Caco-2 (cell line): ENCODE data around the gene ADPGK. TPM values are rescaled to one million over a fixed set of nuclear protein-coding genes. Genes with fewer than 3 reads are reported as not detected.
A peak's percentile ranks its signal among the peaks of the same experiment; 100 is the strongest.

ENCODE experiments used
- BruUV-seq: library from RNA; stranded (reverse); fragments of 400-500 nt; replicated peaks from 2 replicates; lab custom pipeline; 2021; lab: Mats Ljungman, UMichigan
- CTCF ChIA-PET: fragments of 300-600 bp; sonication (Branson Sonifier 250); formaldehyde crosslinking; loops from one replicate; lab custom pipeline; 2022; ENCODE audit warnings: antibody characterized with exemption; lab: Charles Lee
- POLR2A ChIA-PET: fragments of 300-600 bp; sonication (Branson Sonifier 250); formaldehyde crosslinking; loops from one replicate; lab custom pipeline; 2022; ENCODE audit warnings: antibody characterized with exemption; lab: Charles Lee
- DNase-seq, 2 experiments: peaks; one replicate each; pipeline versions ENCODE4 v3.0.0 to v3.0.0-alpha.2; 2020 to 2022
- H3K27me3 ChIP-seq: replicated peaks from 2 replicates; pipeline ENCODE4 v1.6.0; 2011; ENCODE audit warnings: low read length; ENCODE audit not compliant: control insufficient read depth, insufficient read depth
- H3K36me3 ChIP-seq: 2 replicates; pipeline ENCODE4 v1.5.1; 2011; ENCODE audit warnings: low read length; ENCODE audit not compliant: control insufficient read depth, insufficient read depth
- H3K4me1 ChIP-seq: fragments of 250-450 bp; sonication (Bioruptor Pico); 2 replicates; pipeline ENCODE4 v1.5.1; 2020; ENCODE audit warnings: mild to moderate bottlenecking
- H3K4me3 ChIP-seq: 2 replicates; pipeline ENCODE4 v1.5.1; 2011; ENCODE audit warnings: low read depth, mild to moderate bottlenecking, control low read depth, low read length
- H3K9me3 ChIP-seq: fragments of 250-450 bp; sonication (Bioruptor Pico); 2 replicates; pipeline ENCODE4 v1.5.1; 2020; ENCODE audit warnings: mild to moderate bottlenecking, moderate library complexity
- H3K27ac Mint-ChIP-seq: one replicate; pipeline ENCODE4 v1.8.0; 2022; ENCODE audit warnings: mixed read lengths; ENCODE audit not compliant: unreplicated experiment
- H3K27me3 Mint-ChIP-seq: one replicate; pipeline ENCODE4 v1.8.0; 2022; ENCODE audit warnings: mixed read lengths; ENCODE audit not compliant: insufficient read depth, unreplicated experiment
- H3K36me3 Mint-ChIP-seq: one replicate; pipeline ENCODE4 v1.8.0; 2022; ENCODE audit warnings: mild to moderate bottlenecking, mixed read lengths; ENCODE audit not compliant: insufficient read depth, unreplicated experiment
- H3K4me1 Mint-ChIP-seq: one replicate; pipeline ENCODE4 v1.8.0; 2022; ENCODE audit warnings: low read depth, mixed read lengths; ENCODE audit not compliant: unreplicated experiment
- H3K4me3 Mint-ChIP-seq: one replicate; pipeline ENCODE4 v1.8.0; 2022; ENCODE audit warnings: mild to moderate bottlenecking, moderate library complexity, mixed read lengths; ENCODE audit not compliant: unreplicated experiment
- H3K9me3 Mint-ChIP-seq: one replicate; pipeline ENCODE4 v1.8.0; 2022; ENCODE audit warnings: mixed read lengths; ENCODE audit not compliant: unreplicated experiment
- intact Hi-C: fragments of 100-400 bp; cut with micrococcal nuclease; formaldehyde crosslinking; loops from one replicate; pipeline ENCODE4 v1.10.0; 2022; ENCODE audit not compliant: unreplicated experiment
- total RNA-seq: library from RNA; stranded (reverse); gene quantifications from 2 replicates; pipeline ENCODE4 v1.2.3, GENCODE V29; 2022
- TF ChIP-seq, protein P1 (sequence below), 2 experiments: fragments of 200-600 bp in 1 of 2; IDR thresholded peaks; 1 replicate in 1 of 2; 2 replicates in 1 of 2; pipeline versions ENCODE4 v1.5.1 to v1.8.0; 2011 to 2022; ENCODE audit warnings: antibody characterized with exemption in 1 of 2, control low read depth in 1 of 2, inconsistent platforms in 1 of 2, low read depth in 1 of 2, low read length in 1 of 2, mild to moderate bottlenecking in 1 of 2, moderate library complexity in 1 of 2; ENCODE audit not compliant: insufficient read depth in 1 of 2, severe bottlenecking in 1 of 2, unreplicated experiment in 1 of 2

The ADPGK gene
- total RNA-seq, 1 experiment from 2014 or later = 55.6 TPM

DNA sequence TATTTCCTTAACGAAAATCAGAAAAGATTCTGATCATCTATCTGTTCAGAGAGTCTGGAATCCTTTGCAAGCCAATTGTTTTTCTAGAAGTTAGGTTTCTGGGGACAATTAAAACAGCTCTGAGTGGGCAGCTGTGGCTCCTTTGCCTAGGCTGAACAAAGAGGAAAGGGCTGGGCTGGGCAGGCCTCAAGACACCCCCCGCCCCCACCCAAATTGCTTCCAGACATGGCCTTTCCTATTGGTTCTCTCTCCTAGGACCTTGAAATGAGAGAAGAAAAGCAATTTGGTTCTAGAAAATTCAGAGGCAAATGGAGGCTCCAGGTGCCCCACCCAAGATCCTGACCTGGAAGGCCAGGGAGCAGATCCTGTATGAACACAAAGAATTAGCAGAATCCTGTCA lies 2.3 kb upstream of the ADPGK start:
- intact Hi-C loops = loop anchor here (10.0 kb wide), 1 partner anchor 459 kb away; no protein-coding TSS in a partner anchor
- POLR2A ChIA-PET = no interaction called here
- no peaks in the 10 kb centered on the region for H3K9me3 Mint-ChIP-seq

DNA sequence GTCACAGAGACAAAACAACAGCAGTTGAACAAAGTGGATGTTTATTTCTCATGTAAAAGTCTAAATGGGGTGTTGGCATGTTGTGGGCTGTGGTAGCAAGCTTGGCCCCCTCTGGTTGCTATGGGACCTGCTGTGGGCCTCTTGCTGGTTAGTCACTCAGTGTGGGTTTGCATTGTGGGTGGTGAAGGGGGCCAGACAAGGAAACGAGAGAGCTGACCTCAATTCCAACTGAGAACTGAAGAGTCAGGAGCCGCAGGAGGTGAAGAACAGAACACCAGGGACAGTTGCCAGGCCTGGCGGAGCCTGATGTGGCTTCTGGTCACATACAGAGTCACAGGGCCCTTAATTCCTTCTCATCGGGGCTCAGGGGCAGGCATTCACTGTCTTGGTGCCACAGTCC lies 1.9 kb upstream of the ADPGK start:
- Histone ChIP-seq H3K4me3 (no peak overlapping the region), H3K4me1 (0 out of 2 replicates have a peak, but pooled peaks cover 6% of the 10 kb centered on the region), H3K9me3 (no peaks in the 10 kb centered on the region), H3K36me3 (no peaks in the 10 kb centered on the region), H3K27me3 (no peaks in the 10 kb centered on the region)
- CTCF ChIA-PET = no interaction called here
- peaks cover 8% of the 10 kb centered on the region for H3K36me3 Mint-ChIP-seq
- peaks cover 6% of the 10 kb centered on the region for H3K4me1 Mint-ChIP-seq
- intact Hi-C loops = loop anchor here (10.0 kb wide), 1 partner anchor 459 kb away; no protein-coding TSS in a partner anchor
- no peak overlapping the region for H3K27ac Mint-ChIP-seq
- POLR2A ChIA-PET = no interaction called here
- H3K9me3 Mint-ChIP-seq = no peaks in the 10 kb centered on the region
- BruUV-seq = no TSS peak
- H3K27me3 Mint-ChIP-seq = peaks cover 14% of the 10 kb centered on the region
- H3K4me3 Mint-ChIP-seq = no peak overlapping the region
- no peak for DNase-seq
- TF ChIP-seq, protein P1, sequence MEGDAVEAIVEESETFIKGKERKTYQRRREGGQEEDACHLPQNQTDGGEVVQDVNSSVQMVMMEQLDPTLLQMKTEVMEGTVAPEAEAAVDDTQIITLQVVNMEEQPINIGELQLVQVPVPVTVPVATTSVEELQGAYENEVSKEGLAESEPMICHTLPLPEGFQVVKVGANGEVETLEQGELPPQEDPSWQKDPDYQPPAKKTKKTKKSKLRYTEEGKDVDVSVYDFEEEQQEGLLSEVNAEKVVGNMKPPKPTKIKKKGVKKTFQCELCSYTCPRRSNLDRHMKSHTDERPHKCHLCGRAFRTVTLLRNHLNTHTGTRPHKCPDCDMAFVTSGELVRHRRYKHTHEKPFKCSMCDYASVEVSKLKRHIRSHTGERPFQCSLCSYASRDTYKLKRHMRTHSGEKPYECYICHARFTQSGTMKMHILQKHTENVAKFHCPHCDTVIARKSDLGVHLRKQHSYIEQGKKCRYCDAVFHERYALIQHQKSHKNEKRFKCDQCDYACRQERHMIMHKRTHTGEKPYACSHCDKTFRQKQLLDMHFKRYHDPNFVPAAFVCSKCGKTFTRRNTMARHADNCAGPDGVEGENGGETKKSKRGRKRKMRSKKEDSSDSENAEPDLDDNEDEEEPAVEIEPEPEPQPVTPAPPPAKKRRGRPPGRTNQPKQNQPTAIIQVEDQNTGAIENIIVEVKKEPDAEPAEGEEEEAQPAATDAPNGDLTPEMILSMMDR (IDR thresholded peaks at IDR 0.05; ENCODE audit: insufficient read depth in 1 of 2, low read depth in 1 of 2, low read length in 1 of 2, severe bottlenecking in 1 of 2, unreplicated experiment in 1 of 2) = no peak

More for the DNA sequence above, 2.3 kb upstream of the ADPGK start:
- Histone ChIP-seq H3K36me3 (no peaks in the 10 kb centered on the region), H3K27me3 (no peaks in the 10 kb centered on the region), H3K4me3 (no peak overlapping the region), H3K9me3 (no peaks in the 10 kb centered on the region), H3K4me1 (0 out of 2 replicates have a peak, but pooled peaks cover 6% of the 10 kb centered on the region)
- no peak for DNase-seq
- Mint-ChIP-seq H3K27me3 (peaks cover 18% of the 10 kb centered on the region), H3K4me3 (no peak overlapping the region), H3K27ac (no peak overlapping the region), H3K36me3 (peaks cover 8% of the 10 kb centered on the region), H3K4me1 (peaks cover 6% of the 10 kb centered on the region)
- TF ChIP-seq, protein P1 (IDR thresholded peaks at IDR 0.05; ENCODE audit: insufficient read depth in 1 of 2, low read depth in 1 of 2, low read length in 1 of 2, severe bottlenecking in 1 of 2, unreplicated experiment in 1 of 2) = no peak
- CTCF ChIA-PET = no interaction called here
- BruUV-seq = no TSS peak

GRCh38 chr15:72784456-72784876 lies 908 bp upstream of the ADPGK start:
- no peaks in the 10 kb centered on the region for H3K27me3 ChIP-seq
- Mint-ChIP-seq H3K27me3 (peaks cover 7% of the 10 kb centered on the region), H3K4me3 (peak overlapping the region; percentile 95), H3K4me1 (peaks cover 6% of the 10 kb centered on the region), H3K36me3 (peaks cover 14% of the 10 kb centered on the region), H3K9me3 (no peaks in the 10 kb centered on the region), H3K27ac (peak overlapping the region; percentile 26)
- POLR2A ChIA-PET = no interaction called here
- CTCF ChIA-PET = no interaction called here
- H3K4me3 ChIP-seq = peak overlapping the region; percentile 93
- TF ChIP-seq, protein P1 (IDR thresholded peaks at IDR 0.05; ENCODE audit: insufficient read depth in 1 of 2, low read depth in 1 of 2, low read length in 1 of 2, severe bottlenecking in 1 of 2, unreplicated experiment in 1 of 2) = no peak
- H3K9me3 ChIP-seq = no peaks in the 10 kb centered on the region
- no peak for DNase-seq
- intact Hi-C loops = loop anchor here (5.0 to 10.0 kb wide), 3 partner anchors 62 to 460 kb away; no protein-coding TSS in a partner anchor
- BruUV-seq = no TSS peak
- H3K36me3 ChIP-seq = no peaks in the 10 kb centered on the region
- 0 out of 2 replicates have a peak, but pooled peaks cover 6% of the 10 kb centered on the region for H3K4me1 ChIP-seq
